ENCODE measurements around the gene MIEF1.

MIEF1 gene

GRCh38 chr22:39502109-39502788, at the start of gene MIEF1:
TSS of gene MIEF1 (plus strand) at chr22:39502290. CDS start at chr22:39511295, 9,005 bp downstream.
- Histone ChIP-seq H3K36me3 (ENCODE audit: control insufficient read depth in 2 of 2, insufficient read depth in 1 of 2, low read length in 2 of 2) (peaks cover 30 to 39% of the 10 kb centered on the region in 2 experiments), H3K27ac (ENCODE audit: extremely low read depth, low read depth, low read length) (peak within 1 kb of the TSS; percentile 78), H3K4me3 (ENCODE audit: low read depth, low read length) (peak within 1 kb of the TSS; percentile 92), H3K9me3 (ENCODE audit: control insufficient read depth, insufficient read depth, low read depth, low read length) (no peaks in the 10 kb centered on the region), H3K4me1 (ENCODE audit: control insufficient read depth, insufficient read depth, low read length) (peaks cover 12% of the 10 kb centered on the region)
- POLR2A ChIA-PET, result interaction anchor here (0.5 to 5.8 kb wide), 21 partner anchors 8 to 542 kb away, joined by 3 to 117 read pairs (median 5); partner anchors contain the start of genes ATF4 and RPL3
- CTCF ChIA-PET, result interaction anchor here (1.0 to 4.4 kb wide), 5 partner anchors 8 to 27 kb away, joined by 3 to 31 read pairs (median 10); partner anchors contain the start of gene ATF4
- no peak for TF ChIP-seq ZNF324 (tag by site-specific recombination; IDR thresholded peaks at IDR 0.05)
- TF ChIP-seq ZNF24 (tag by site-specific recombination; IDR thresholded peaks at IDR 0.05), result 0 out of 2 replicates have a peak, but pooled peaks have one; percentile 25
- no peak for TF ChIP-seq ZNF214 (tag by site-specific recombination; IDR thresholded peaks at IDR 0.05; ENCODE audit: borderline replicate concordance)
- peak; percentile 88 for TF ChIP-seq YY1 (tag by site-specific recombination; IDR thresholded peaks at IDR 0.05)
- peak; percentile 100 for TF ChIP-seq ZXDB (tag by site-specific recombination; IDR thresholded peaks at IDR 0.05)
- TF ChIP-seq, protein P1, sequence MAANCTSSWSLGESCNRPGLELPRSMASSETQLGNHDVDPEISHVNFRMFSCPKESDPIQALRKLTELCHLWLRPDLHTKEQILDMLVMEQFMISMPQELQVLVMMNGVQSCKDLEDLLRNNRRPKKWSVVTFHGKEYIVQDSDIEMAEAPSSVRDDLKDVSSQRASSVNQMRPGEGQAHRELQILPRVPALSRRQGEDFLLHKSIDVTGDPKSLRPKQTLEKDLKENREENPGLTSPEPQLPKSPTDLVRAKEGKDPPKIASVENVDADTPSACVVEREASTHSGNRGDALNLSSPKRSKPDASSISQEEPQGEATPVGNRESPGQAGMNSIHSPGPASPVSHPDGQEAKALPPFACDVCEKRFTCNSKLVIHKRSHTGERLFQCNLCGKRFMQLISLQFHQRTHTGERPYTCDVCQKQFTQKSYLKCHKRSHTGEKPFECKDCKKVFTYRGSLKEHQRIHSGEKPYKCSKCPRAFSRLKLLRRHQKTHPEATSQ (tag by site-specific recombination; IDR thresholded peaks at IDR 0.05), result 0 out of 2 replicates have a peak, but pooled peaks have one; percentile 16
- TF ChIP-seq, protein P2, sequence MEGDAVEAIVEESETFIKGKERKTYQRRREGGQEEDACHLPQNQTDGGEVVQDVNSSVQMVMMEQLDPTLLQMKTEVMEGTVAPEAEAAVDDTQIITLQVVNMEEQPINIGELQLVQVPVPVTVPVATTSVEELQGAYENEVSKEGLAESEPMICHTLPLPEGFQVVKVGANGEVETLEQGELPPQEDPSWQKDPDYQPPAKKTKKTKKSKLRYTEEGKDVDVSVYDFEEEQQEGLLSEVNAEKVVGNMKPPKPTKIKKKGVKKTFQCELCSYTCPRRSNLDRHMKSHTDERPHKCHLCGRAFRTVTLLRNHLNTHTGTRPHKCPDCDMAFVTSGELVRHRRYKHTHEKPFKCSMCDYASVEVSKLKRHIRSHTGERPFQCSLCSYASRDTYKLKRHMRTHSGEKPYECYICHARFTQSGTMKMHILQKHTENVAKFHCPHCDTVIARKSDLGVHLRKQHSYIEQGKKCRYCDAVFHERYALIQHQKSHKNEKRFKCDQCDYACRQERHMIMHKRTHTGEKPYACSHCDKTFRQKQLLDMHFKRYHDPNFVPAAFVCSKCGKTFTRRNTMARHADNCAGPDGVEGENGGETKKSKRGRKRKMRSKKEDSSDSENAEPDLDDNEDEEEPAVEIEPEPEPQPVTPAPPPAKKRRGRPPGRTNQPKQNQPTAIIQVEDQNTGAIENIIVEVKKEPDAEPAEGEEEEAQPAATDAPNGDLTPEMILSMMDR (tag by site-specific recombination; IDR thresholded peaks at IDR 0.05), result peak; percentile 12
- TF ChIP-seq ZBTB8A (tag by site-specific recombination; IDR thresholded peaks at IDR 0.05), result peak; percentile 54; the same call in 1 of the 2 replicates
- peak; percentile 76 for TF ChIP-seq ZBTB20 (tag by site-specific recombination; IDR thresholded peaks at IDR 0.05)
- 0 out of 2 replicates have a peak, but pooled peaks have one; percentile 70 for TF ChIP-seq ZBTB7A (tag by site-specific recombination; IDR thresholded peaks at IDR 0.05; ENCODE audit: low read depth)
- TF ChIP-seq ZNF624 (tag by site-specific recombination; IDR thresholded peaks at IDR 0.05), result no peak
- TF ChIP-seq ZFHX2 (tag by site-specific recombination; conservative IDR thresholded peaks at IDR 0.05), result peak; percentile 76
- TF ChIP-seq ZNF211 (tag by site-specific recombination; IDR thresholded peaks at IDR 0.05; ENCODE audit: low read depth), result no peak
- TF ChIP-seq ZNF501 (tag by site-specific recombination; IDR thresholded peaks at IDR 0.05), result 0 out of 2 replicates have a peak, but pooled peaks have one; percentile 22
- TF ChIP-seq GLIS1 (tag by site-specific recombination; IDR thresholded peaks at IDR 0.05), result no peak; the same call in 1 of the 2 replicates
- TF ChIP-seq ZNF248 (tag by site-specific recombination; IDR thresholded peaks at IDR 0.05), result no peak
- peak; percentile 74 for TF ChIP-seq GLIS2 (tag by site-specific recombination; IDR thresholded peaks at IDR 0.05)
- peak; percentile 61; the same call in 1 of the 2 replicates for TF ChIP-seq ZBTB48 (tag by site-specific recombination; IDR thresholded peaks at IDR 0.05)
- TF ChIP-seq ZNF561 (tag by site-specific recombination; IDR thresholded peaks at IDR 0.05; ENCODE audit: borderline replicate concordance), result no peak
- TF ChIP-seq, protein P3, sequence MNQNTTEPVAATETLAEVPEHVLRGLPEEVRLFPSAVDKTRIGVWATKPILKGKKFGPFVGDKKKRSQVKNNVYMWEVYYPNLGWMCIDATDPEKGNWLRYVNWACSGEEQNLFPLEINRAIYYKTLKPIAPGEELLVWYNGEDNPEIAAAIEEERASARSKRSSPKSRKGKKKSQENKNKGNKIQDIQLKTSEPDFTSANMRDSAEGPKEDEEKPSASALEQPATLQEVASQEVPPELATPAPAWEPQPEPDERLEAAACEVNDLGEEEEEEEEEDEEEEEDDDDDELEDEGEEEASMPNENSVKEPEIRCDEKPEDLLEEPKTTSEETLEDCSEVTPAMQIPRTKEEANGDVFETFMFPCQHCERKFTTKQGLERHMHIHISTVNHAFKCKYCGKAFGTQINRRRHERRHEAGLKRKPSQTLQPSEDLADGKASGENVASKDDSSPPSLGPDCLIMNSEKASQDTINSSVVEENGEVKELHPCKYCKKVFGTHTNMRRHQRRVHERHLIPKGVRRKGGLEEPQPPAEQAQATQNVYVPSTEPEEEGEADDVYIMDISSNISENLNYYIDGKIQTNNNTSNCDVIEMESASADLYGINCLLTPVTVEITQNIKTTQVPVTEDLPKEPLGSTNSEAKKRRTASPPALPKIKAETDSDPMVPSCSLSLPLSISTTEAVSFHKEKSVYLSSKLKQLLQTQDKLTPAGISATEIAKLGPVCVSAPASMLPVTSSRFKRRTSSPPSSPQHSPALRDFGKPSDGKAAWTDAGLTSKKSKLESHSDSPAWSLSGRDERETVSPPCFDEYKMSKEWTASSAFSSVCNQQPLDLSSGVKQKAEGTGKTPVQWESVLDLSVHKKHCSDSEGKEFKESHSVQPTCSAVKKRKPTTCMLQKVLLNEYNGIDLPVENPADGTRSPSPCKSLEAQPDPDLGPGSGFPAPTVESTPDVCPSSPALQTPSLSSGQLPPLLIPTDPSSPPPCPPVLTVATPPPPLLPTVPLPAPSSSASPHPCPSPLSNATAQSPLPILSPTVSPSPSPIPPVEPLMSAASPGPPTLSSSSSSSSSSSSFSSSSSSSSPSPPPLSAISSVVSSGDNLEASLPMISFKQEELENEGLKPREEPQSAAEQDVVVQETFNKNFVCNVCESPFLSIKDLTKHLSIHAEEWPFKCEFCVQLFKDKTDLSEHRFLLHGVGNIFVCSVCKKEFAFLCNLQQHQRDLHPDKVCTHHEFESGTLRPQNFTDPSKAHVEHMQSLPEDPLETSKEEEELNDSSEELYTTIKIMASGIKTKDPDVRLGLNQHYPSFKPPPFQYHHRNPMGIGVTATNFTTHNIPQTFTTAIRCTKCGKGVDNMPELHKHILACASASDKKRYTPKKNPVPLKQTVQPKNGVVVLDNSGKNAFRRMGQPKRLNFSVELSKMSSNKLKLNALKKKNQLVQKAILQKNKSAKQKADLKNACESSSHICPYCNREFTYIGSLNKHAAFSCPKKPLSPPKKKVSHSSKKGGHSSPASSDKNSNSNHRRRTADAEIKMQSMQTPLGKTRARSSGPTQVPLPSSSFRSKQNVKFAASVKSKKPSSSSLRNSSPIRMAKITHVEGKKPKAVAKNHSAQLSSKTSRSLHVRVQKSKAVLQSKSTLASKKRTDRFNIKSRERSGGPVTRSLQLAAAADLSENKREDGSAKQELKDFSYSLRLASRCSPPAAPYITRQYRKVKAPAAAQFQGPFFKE (tag by site-specific recombination; IDR thresholded peaks at IDR 0.05; ENCODE audit: borderline replicate concordance), result 0 out of 2 replicates have a peak, but pooled peaks have one; percentile 25
- 0 out of 2 replicates have a peak, but pooled peaks have one; percentile 62 for TF ChIP-seq HOXC10 (CRISPR knock-in tag; IDR thresholded peaks at IDR 0.05)
- TF ChIP-seq, protein P4, sequence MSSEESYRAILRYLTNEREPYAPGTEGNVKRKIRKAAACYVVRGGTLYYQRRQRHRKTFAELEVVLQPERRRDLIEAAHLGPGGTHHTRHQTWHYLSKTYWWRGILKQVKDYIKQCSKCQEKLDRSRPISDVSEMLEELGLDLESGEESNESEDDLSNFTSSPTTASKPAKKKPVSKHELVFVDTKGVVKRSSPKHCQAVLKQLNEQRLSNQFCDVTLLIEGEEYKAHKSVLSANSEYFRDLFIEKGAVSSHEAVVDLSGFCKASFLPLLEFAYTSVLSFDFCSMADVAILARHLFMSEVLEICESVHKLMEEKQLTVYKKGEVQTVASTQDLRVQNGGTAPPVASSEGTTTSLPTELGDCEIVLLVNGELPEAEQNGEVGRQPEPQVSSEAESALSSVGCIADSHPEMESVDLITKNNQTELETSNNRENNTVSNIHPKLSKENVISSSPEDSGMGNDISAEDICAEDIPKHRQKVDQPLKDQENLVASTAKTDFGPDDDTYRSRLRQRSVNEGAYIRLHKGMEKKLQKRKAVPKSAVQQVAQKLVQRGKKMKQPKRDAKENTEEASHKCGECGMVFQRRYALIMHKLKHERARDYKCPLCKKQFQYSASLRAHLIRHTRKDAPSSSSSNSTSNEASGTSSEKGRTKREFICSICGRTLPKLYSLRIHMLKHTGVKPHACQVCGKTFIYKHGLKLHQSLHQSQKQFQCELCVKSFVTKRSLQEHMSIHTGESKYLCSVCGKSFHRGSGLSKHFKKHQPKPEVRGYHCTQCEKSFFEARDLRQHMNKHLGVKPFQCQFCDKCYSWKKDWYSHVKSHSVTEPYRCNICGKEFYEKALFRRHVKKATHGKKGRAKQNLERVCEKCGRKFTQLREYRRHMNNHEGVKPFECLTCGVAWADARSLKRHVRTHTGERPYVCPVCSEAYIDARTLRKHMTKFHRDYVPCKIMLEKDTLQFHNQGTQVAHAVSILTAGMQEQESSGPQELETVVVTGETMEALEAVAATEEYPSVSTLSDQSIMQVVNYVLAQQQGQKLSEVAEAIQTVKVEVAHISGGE (tag by site-specific recombination; conservative IDR thresholded peaks at IDR 0.05; ENCODE audit: low read depth), result peak; percentile 96
- TF ChIP-seq ZNF580 (tag by site-specific recombination; IDR thresholded peaks at IDR 0.05), result peak; percentile 89
- TF ChIP-seq ZBTB21 (tag by site-specific recombination; IDR thresholded peaks at IDR 0.05), result peak; percentile 62; the same call in 1 of the 2 replicates
- TF ChIP-seq ZNF792 (tag by site-specific recombination; IDR thresholded peaks at IDR 0.05), result no peak

All from HEK293 (cell line).